ENCODE data around the gene BAAT.

DNA sequence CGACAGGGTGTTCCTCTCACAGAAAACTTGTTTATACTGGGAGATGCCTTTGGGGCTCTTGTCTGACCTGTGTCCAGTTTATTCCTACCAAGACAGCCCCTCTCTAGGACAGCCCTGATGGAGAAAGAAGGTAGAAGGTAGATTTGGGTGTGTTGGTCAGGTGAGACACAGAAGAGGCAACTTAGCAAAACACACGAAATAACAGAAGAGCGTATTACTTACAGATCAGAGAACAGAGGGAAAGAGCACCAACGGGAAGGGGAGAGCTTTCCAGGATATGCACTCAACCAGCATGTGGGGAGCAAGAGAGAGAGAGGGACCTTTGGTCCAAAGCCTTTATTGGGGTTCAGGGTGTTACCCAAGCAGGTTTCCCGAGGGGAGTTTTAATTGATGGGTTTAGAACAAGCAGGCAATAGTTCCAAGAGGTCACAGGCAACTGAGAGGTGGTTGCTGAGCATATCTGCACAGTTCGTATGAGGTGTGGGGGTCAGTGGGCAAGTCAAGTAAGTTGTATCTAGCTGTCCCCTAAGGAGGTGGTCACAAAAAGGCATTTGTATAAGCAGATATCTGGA, 31.8 kb downstream of the BAAT start:
- TF ChIP-seq, protein P1, sequence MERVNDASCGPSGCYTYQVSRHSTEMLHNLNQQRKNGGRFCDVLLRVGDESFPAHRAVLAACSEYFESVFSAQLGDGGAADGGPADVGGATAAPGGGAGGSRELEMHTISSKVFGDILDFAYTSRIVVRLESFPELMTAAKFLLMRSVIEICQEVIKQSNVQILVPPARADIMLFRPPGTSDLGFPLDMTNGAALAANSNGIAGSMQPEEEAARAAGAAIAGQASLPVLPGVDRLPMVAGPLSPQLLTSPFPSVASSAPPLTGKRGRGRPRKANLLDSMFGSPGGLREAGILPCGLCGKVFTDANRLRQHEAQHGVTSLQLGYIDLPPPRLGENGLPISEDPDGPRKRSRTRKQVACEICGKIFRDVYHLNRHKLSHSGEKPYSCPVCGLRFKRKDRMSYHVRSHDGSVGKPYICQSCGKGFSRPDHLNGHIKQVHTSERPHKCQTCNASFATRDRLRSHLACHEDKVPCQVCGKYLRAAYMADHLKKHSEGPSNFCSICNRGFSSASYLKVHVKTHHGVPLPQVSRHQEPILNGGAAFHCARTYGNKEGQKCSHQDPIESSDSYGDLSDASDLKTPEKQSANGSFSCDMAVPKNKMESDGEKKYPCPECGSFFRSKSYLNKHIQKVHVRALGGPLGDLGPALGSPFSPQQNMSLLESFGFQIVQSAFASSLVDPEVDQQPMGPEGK (CRISPR knock-in tag; IDR thresholded peaks at IDR 0.05; ENCODE audit: borderline replicate concordance): no peak
- TF ChIP-seq, protein P2, sequence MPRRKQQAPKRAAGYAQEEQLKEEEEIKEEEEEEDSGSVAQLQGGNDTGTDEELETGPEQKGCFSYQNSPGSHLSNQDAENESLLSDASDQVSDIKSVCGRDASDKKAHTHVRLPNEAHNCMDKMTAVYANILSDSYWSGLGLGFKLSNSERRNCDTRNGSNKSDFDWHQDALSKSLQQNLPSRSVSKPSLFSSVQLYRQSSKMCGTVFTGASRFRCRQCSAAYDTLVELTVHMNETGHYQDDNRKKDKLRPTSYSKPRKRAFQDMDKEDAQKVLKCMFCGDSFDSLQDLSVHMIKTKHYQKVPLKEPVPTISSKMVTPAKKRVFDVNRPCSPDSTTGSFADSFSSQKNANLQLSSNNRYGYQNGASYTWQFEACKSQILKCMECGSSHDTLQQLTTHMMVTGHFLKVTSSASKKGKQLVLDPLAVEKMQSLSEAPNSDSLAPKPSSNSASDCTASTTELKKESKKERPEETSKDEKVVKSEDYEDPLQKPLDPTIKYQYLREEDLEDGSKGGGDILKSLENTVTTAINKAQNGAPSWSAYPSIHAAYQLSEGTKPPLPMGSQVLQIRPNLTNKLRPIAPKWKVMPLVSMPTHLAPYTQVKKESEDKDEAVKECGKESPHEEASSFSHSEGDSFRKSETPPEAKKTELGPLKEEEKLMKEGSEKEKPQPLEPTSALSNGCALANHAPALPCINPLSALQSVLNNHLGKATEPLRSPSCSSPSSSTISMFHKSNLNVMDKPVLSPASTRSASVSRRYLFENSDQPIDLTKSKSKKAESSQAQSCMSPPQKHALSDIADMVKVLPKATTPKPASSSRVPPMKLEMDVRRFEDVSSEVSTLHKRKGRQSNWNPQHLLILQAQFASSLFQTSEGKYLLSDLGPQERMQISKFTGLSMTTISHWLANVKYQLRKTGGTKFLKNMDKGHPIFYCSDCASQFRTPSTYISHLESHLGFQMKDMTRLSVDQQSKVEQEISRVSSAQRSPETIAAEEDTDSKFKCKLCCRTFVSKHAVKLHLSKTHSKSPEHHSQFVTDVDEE (CRISPR knock-in tag; IDR thresholded peaks at IDR 0.05): no peak
- TF ChIP-seq RARB (CRISPR knock-in tag; IDR thresholded peaks at IDR 0.05) (no peak), ESRRG (CRISPR knock-in tag; IDR thresholded peaks at IDR 0.05) (no peak), GLIS3 (CRISPR knock-in tag; IDR thresholded peaks at IDR 0.05) (no peak)
- TF ChIP-seq, protein P3, sequence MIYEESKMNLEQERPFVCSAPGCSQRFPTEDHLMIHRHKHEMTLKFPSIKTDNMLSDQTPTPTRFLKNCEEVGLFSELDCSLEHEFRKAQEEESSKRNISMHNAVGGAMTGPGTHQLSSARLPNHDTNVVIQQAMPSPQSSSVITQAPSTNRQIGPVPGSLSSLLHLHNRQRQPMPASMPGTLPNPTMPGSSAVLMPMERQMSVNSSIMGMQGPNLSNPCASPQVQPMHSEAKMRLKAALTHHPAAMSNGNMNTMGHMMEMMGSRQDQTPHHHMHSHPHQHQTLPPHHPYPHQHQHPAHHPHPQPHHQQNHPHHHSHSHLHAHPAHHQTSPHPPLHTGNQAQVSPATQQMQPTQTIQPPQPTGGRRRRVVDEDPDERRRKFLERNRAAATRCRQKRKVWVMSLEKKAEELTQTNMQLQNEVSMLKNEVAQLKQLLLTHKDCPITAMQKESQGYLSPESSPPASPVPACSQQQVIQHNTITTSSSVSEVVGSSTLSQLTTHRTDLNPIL (CRISPR knock-in tag; IDR thresholded peaks at IDR 0.05; ENCODE audit: low read depth): no peak
